GM19324 (cell line): ENCODE results near the gene NXN.
"Not testable (repeated sequence)": the region's sequence is repeated elsewhere in the genome, so short reads cannot be mapped to it uniquely, and the experiment has no call there.

Experiments
- ATAC-seq: cut with Tn5 transposase; IDR thresholded peaks from one replicate; pipeline ENCODE4 v1.9.1; 2021; ENCODE audit warnings: mild to moderate bottlenecking, moderate library complexity; ENCODE audit not compliant: unreplicated experiment, low FRiP score

Gene NXN

DNA sequence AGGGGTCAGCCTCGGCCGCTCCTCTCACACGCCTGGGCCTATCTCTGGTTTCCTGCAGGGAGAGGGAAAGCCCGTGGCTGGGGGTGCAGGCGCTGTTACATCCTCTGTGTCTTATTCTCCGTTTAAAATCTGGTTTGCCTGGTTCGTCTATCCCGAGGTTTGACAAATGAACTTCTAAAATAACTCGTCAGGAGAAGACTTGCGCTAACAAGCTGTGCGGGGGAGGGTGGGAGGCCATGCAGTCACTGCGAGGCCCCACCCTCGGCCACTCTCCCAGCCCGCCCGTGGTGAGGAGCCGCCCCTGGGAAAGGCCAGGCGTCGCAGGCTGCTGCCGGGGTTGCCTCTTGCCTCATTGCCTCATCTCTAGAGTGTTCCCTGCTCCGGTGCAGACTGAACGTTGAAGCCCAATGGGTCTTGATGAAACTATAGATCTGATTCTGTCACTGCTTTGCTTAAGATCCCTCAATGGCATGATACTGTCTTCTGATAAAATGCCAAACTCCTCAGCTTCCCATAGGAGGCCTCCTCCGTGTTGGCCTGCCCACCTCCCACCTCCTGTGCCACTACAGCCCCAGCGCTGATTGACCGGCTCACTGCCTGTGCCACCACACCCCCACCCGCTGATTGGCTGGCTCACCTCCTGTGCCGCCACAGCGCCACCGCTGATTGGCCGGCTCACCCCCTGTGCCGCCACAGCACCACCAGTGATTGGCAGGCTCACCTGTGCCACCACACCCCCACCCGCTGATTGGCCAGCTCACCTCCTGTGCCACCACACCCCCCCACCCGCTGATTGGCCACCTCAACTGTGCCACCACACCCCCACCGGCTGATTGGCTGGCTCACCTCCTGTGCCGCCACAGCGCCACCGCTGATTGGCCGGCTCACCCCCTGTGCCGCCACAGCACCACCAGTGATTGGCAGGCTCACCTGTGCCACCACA, 189.4 kb downstream of the NXN start:
- not testable (repeated sequence) for ATAC-seq

DNA sequence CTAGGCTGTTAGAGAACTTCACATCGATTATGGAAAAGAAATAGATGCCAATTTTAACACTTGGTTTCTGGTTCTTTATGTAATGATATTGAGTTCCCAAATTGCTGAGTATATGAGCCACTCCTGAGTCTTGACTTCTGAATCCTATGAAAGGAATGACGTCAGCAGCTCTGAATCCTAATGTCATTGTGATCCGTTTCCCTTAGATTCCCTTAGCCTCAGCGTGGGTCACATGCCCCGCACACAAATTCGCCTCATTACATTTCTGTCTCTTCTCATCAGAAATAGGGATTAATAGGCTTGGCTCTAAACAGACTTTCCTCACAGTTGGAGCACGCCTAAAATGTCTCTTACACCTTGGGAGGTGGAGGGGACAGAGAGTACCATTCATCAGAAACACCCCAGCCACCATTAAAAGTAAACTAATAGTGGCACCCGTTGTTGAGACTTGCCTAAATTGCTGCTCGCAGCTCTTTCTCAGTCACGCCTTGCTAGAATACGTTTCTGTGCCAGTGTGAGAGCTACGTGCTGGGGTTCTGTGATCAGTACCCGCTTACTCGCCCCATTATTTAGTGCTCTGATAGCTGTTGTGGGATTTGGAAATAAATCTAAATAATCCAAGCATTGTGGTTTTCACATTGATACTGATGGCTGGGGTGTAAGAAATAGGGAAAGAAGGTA, 190.3 kb downstream of the NXN start:
- ATAC-seq: no peak

DNA sequence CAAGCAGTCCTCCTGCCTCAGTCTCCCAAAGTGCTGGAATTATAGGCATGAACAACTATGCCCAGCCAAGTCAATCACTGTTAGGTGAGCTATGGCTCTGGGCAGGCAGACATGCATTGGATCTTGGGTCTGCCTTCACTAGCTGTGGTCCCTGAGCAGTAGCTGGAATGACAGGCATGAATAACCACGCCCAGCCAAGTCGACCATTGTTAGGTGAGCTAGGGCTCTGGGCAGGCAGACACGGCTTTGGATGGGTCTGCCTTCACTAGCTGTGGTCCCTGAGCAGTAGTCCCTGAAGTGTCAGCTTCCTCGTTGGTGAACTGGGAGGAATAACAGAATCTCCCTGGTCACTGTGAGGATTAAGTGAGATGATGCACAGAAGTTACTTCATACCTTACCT, 191.0 kb downstream of the NXN start:
- no peak for ATAC-seq

DNA sequence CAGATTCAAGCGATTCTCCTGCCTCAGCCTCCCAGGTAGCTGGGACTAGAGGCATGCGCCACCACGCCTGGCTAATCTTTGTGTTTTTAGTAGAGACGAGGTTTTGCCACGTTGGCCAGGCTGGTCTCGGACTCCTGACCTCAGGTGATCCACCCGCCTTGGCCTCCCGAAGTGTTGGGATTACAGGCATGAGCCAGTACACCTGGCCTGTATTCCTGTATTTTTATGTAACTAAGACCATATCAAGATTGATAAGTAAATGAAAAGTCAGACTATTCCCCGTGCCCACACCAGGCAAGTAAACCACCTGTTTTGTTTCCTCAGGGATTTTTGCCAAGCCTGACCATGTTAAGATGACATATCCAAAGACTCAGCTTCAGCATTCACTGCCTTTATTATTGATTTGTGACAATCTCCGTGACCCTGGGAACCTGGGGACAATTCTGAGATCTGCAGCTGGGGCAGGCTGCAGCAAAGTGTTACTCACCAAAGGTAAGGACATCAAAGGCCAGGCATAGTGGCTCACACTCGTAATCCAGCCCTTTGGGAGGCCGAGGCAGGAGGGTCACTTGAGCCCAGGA, 191.8 kb downstream of the NXN start:
- ATAC-seq: no peak

DNA sequence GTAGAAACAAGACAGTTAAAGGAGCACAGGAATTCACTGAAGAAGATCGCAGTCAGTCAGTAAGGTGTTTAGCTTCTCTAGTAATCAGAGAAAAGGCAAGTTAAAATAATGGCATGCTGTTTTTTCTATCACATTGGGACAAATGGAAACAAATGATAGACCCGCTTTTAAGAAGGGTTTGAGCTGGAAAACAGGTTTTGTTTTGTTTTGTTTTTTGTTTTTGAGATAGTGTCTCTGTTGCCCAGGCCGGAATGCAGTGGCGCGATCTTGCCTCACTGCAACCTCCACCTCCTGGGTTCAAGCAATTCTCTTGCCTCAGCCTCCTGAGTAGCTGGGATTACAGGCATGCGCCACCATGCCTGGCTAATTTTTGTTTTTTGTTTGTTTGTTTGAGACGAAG, 193.7 kb downstream of the NXN start:
- not testable (repeated sequence) for ATAC-seq

DNA sequence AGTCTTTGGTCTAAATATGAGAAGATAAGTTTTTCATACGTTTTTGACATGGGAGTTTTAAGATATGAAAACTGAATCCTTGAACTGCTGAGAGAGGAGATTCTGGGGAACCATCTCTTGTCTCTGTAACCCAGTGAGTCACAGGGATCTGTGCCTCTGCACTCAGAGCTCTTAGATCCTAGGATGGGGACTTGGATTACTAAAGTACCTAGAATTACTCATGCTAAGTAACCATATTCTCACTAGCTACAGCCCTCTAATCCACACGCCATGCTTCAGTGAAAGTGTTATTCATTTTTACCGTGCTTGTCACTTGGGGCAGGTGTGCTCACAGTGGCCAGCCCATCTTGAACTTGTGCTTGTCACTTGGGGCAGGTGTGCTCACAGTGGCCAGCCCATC, 195.4 kb downstream of the NXN start:
- no peak for ATAC-seq

DNA sequence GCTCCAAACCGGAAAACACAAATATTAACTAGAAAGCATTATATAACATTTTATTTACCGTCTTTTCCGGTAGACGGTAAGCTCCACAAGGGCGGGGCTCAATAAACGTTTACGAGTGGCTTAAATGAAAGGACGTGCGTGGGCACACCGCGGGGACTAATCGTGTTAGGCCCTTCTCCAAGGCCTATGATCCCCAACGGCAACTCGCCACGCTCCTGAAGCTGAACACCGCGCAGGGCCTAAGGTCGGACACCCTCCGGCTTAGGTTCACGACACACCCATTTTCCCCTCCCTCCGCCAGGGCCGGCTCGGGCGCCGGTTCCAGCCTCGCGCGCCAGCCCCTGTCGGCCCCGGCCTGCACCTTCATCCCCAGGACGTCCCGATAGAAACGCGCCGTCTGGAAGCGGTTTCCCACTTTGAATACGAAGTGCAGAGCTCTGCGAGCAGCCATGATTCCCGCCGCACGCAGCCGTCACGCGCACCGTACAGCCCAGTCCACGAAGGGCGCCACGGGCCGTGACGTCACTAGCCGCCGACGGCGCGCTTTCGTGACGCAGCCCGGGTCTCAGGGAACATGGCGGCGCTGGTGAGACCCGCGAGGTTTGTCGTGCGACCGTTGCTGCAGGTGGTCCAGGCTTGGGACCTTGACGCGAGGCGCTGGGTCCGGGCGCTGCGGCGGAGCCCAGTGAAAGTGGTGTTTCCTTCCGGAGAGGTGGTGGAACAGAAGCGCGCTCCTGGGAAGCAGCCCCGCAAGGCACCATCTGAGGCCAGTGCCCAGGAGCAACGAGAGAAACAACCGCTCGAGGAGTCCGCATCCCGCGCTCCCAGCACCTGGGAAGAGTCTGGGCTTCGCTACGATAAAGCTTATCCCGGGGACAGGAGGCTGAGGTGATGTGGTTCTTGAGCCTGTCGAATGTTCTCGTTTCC, 197.5 kb downstream of the NXN start, which contains the start of the genes GLOD4 and MRM3:
Gene GLOD4, minus strand, starts transcription at position 476 of the 927 bp plus-strand sequence. Its CDS starts 25 bp downstream, at position 451.
Gene MRM3, plus strand, starts transcription at position 549 of the 927 bp plus-strand sequence. Its CDS starts 26 bp downstream, at position 575.
- ATAC-seq: peak; percentile 93

DNA sequence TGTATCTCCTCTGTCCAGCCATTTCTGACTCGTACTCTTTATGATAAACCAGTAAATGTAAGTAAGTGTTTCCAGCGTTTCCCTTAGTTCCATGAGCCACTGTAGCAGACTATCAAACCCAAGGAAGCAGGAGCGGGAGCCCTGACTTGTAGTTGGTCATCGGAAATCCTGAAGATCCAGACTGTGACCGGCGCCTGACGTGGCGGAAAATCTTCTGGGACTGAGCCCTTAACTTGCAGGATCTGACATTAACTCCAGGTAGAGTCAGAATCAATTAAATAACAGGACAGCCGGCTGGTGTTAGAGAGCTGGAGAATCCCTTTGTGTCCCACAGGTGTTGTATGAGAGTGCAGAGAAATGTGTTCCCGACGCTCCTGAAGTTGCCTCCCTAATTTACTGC, 201.5 kb downstream of the NXN start:
- no peak for ATAC-seq

DNA sequence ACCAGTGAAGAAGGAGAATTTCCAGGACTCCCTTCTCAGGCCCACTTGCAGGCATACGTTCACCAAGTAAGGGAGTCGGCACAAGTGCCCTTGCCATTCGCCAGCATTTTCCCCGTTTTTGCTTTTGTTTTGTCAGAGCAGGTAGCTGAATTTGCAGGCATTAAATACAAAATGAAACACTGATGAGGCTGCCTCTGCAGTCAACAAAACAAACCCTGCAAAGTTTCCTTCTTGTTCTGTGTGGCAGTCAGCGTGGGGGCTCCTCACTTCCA, 205.3 kb downstream of the NXN start:
- no peak for ATAC-seq

DNA sequence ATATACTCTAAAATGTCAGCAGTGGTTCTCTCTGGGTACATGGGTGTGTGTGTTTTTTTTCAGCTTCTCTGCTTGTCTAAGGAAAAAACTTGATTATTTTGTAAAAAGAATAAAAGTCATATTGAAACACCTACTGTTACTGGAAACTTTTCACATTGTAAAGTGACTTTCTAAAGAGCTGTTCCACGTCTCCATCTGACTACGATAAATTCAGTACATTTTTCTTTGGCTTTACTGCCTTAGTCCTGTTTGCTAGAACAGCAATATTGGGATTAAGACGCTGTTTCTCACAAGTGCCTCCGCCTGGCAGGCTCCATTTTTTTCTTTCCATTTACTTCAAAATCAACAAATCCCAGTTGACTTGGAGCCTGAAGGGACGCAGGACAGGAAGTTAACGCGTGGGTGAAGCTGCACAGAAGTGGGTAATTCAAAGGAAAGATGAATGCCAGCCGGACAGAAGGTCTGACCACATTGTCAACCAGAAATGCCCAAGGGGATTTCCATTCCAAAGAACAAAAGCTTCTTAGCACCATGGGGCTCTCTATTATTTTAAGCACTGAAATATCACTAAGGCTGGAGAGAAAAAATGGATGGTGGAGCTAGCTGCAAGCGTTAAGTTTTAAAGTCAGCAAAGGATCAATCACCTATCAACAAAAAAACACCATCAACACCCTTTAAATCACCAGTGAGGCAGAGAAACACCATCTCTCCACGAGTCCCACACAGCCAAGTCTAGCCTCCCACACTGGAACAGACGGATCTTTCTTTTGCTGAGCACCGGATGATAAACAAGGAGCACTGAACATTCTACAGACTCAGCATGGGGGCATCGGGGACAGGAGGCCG, 205.9 kb downstream of the NXN start:
- no peak for ATAC-seq

DNA sequence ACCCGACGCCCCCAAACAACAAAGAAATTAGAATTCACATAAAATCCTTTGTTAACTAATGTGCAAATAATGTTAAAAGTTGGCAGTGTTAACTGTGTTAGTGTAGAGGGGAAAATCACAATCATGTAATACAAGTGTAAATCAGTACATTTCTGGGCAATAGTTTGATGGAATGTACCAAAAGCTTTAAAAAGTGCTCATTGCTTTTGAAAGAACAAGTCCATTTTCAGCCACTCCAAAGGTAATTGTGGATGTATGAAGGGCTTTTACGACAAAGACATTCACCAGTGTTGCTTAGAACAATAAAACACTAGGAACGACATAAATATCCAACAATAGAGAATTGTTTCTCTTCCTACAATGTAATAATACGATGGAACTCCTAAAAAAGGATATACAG, 206.6 kb downstream of the NXN start:
- no peak for ATAC-seq

DNA sequence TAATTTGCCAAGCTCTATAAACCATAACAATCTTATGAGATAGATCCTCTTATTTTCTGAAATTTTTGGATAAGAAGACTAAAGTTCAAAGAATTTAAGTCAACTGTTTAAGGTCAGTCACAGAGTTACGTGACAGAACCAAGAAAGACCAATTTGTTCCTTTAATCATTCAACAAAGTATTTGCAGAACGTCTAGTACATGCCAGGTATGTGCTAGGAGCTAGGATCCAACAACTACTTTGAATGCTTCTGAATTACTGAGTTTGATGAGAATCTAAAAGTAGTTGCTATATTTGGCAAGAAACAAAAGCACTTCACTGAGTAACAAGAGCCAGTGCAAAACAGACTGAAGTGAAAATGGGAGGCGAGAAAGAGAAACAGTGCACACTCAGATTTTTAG, 212.5 kb downstream of the NXN start:
- no peak for ATAC-seq

DNA sequence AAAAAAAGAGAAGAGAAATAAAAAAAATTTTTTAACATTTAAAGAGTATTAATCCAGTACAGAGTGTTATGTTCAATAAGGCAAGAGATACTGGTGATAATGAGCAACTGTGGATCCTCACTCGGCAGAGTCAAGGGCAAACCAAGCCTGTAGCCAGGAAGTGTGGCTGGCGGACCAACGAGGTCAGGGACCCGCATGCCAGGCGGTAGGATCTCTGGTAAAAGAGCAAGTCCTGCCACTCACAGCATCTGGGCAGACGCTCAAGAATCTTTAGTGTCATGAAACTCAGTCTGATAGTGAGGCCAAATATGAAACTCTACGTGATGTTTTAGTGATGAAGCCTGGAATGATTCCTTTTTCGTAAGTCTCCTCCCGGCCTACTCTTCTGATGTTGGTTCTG, 219.2 kb downstream of the NXN start:
- no peak for ATAC-seq

DNA sequence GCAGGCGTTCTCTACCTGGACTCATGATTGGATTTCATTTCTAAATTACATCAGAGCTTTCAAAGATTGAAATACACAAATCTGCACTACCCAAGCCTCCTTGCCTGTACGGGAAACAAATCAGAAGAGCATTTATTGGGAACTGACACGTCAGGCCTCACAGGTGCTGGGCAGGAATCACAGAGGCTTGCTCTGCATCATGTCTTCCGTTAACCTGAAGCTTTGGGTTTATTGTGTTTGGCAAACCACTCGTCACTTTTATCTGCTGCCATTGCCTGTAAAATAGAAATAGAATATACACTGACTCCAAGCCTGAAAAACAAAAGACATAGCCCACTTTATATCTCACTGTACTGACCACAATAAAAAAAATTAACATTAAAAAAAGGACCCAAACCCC, 219.6 kb downstream of the NXN start:
- ATAC-seq: no peak

DNA sequence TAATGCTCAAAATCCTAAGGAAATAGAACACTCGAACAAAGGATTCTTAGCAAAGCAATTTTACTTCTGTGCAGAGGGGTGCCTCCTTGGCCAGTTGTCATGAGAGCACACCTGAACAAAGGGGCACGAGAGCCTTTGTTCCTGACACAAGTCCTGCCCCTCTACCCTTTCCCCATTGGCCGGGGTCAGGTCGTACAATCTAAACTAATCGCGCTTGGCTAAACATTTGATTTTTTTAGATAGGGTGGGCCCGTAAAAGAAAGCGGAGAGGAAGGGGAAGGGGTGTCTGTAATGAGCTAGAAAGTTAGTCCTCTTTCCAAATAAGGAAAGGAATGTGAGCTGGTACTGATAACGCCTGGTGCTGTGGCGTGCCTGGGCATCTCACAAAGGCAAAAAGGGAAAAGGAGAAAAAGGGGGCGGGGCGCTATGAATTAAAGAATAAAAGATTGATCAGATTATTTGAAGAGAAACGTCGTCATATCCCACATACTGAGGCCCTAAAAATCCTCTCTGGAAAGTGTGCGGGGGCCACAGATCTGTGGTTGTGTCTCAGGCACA, 223.5 kb downstream of the NXN start:
- not testable (repeated sequence) for ATAC-seq

DNA sequence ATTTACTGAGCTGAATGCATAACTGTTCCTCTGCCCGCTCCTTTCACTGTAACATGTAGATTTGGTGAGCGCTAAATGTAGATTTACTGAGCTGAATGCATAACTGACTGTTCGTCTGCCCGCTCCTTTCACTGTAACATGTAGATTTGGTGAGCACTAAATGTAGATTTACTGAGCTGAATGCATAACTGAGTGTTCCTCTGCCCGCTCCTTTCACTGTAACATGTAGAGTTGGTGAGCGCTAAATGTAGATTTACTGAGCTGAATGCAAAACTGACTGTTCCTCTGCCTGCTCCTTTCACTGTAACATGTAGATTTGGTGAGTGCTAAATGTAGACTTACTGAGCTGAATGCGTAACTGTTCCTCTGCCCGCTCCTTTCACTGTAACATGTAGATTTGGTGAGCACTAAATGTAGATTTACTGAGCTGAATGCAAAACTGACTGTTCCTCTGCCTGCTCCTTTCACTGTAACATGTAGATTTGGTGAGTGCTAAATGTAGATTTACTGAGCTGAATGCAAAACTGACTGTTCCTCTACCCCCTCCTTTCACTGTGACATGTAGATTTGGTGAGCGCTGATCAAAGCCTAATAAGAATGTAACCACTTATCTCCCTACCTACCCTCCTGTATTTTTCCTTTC, 224.1 kb downstream of the NXN start:
- ATAC-seq: not testable (repeated sequence)

DNA sequence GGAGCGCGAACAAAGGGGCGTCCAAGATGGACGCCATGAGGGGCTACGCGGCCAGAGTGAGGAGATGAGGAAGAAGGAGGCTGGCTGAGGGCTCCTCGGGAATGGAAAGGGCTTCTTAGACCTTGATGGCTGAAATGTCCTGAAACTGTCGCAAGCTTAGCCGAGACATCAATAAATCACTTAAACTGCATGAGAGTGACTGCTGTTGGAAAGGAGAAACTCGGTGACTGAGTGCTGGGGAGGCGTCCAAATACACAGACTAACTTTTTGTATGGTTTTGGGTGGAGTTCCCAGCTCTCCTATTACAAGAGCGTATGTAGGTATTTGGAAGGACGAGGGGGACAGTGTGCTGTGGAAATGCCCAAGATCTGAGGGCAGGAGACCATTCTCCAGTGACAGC, 226.2 kb downstream of the NXN start:
- no peak for ATAC-seq

DNA sequence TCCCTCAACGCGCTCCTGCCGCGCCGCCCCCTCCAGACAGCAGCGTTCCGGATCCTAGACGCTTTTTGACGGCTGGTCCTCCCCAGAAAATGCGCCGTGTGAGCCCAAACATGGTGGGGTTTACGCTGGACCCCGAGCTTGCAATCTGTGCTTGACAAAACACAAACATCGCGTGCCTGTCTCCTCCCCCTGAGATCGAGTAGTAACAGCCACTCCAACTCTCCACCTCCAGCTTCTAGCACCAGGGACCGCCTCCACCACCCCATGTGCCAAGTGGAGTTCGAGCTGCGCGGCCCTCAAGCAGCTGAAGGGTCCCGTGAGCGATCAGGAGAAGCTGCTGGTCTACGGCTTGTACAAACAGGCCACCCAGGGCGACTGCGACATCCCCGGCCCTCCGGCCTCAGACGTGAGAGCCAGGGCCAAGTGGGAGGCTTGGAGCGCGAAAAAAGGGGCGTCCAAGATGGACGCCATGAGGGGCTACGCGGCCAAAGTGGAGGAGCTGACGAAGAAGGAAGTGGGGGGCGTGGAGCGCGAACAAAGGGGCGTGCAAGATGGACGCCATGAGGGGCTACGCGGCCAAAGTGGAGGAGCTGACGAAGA, 226.9 kb downstream of the NXN start:
- ATAC-seq: no peak
